Ovary (tissue), 9 donors: Measurements from ENCODE around the gene SMAD3. TPM values are rescaled to one million over a fixed set of nuclear protein-coding genes. Genes with fewer than 3 reads are reported as not detected.
A peak's percentile ranks its signal among the peaks of the same experiment; 100 is the strongest.

Source experiments
- DNase-seq, 5 donors: peaks; one replicate each; pipeline ENCODE4 v3.0.0-alpha.2; 2019 to 2020
- H3K27ac ChIP-seq, 2 donors: fragments of 200-600 bp; one replicate each; pipeline versions ENCODE4 v1.5.1 to v1.8.0; 2019 to 2022
- H3K27me3 ChIP-seq: fragments of 200-600 bp; one replicate; pipeline ENCODE4 v1.8.0; 2022
- H3K36me3 ChIP-seq: fragments of 200-600 bp; sonication (generic); one replicate; pipeline ENCODE4 v1.5.1; 2019
- H3K4me1 ChIP-seq: one replicate; pipeline ENCODE4 v1.8.1; 2013; ENCODE audit warnings: mild to moderate bottlenecking, moderate library complexity; ENCODE audit not compliant: insufficient read depth
- H3K4me3 ChIP-seq: fragments of 200-600 bp; sonication (generic); one replicate; pipeline ENCODE4 v1.5.1; 2017
- H3K9me3 ChIP-seq, 2 donors: fragments of 200-600 bp in 1 of 2; sonication (generic) in 1 of 2; one replicate each; pipeline versions ENCODE4 v1.5.1 to v1.8.1; 2013 to 2019; ENCODE audit warnings: mild to moderate bottlenecking in 1 of 2, moderate library complexity in 1 of 2
- CTCF ChIP-seq, 3 donors: fragments of 450-650 bp in 2 of 3; fragments of 200-600 bp in 1 of 3; IDR thresholded peaks; one replicate each; pipeline versions ENCODE4 v1.5.1 to v1.8.0; 2016 to 2022; ENCODE audit warnings: antibody characterized with exemption in 3 of 3, mild to moderate bottlenecking in 1 of 3
- EP300 ChIP-seq: sonication (generic); formaldehyde crosslinking; IDR thresholded peaks from one replicate; pipeline ENCODE4 v1.6.1; 2017; ENCODE audit warnings: antibody characterized with exemption
- POLR2A ChIP-seq: fragments of 450-650 bp; IDR thresholded peaks from one replicate; pipeline ENCODE4 v1.6.1; 2017; ENCODE audit warnings: antibody characterized with exemption, mild to moderate bottlenecking, moderate library complexity
- WGBS, 3 donors: extraction: QIAGEN DNeasy Blood & Tissue Kit in 1 of 3; methylation state at CpG; one replicate each; pipeline versions ENCODE4 v1.1.5 to v1.1.7; 2013 to 2017; 5-methylcytosine and 5-hydroxymethylcytosine counted together
- intact Hi-C, 4 donors: fragments of 100-400 bp; cut with DNase I; formaldehyde crosslinking; loops; one replicate each; pipeline versions ENCODE4 v1.11.0 to v1.15.1; 2022 to 2023
- polyA plus RNA-seq, 2 donors: library from polyadenylated mRNA; stranded (reverse); fragments of 200-250 nt in 1 of 2; fragments of 350-450 nt in 1 of 2; fragmentation: Illumina TruSeq in 1 of 2; extraction: RNeasy Lipid Tissue Mini Kit (QIAGEN cat#74804) in 1 of 2; gene quantifications; one replicate each; pipeline ENCODE4 v1.2.3, GENCODE V29; 2013 to 2014
- total RNA-seq, 7 donors: library from RNA; depleted of rRNA in 2 of 7; stranded (reverse); fragments of >200 nt in 2 of 7; fragmentation: NEBNext Ultra II Directional in 3 of 7; extraction: Animal tissue kit (Norgen Biotek cat#: 25700) in 3 of 7; gene quantifications; one replicate each; pipeline versions ENCODE4 v1.1.0 to v1.2.4, GENCODE V29; 2016 to 2023
- donor health status: DM: no; HTN: no; CAD: no; lungs with moderate emphysema.
- donor health status: DM: no; HTN: no; CAD: no.
- donor health status: Bipolar disorder and iron deficiency.
- donor health status: DM: yes; HTN: yes; CAD: no.
- donor health status: DM: no; HTN: no; CAD: no.
- donor health status: DM: yes; HTN: yes; CAD: no.

The SMAD3 gene
- total and polyA plus RNA-seq, 9 donors = 18.7 to 78.6 (median 46.0) TPM

- Histone ChIP-seq H3K4me3 (no peak overlapping the region), H3K36me3 (no peaks in the 10 kb centered on the region), H3K27ac (no peak overlapping the region), H3K9me3 (no peaks in the 10 kb centered on the region), H3K4me1 (peaks cover 43% of the 10 kb centered on the region), H3K27me3 (no peaks in the 10 kb centered on the region)
- 17 to 22% (median 17%) methylated on average over 3 of the region's 3 CpGs for WGBS, 3 donors
- no peak for TF ChIP-seq CTCF (IDR thresholded peaks at IDR 0.05)
- no peak for TF ChIP-seq EP300
- no peak for TF ChIP-seq POLR2A
- intact Hi-C loops = no loop called here
- peak in 1 of 5 donors; percentile 52 for DNase-seq
Measured at GRCh38 chr15:67117370-67117769, 52.0 kb downstream of the SMAD3 start.

DNA sequence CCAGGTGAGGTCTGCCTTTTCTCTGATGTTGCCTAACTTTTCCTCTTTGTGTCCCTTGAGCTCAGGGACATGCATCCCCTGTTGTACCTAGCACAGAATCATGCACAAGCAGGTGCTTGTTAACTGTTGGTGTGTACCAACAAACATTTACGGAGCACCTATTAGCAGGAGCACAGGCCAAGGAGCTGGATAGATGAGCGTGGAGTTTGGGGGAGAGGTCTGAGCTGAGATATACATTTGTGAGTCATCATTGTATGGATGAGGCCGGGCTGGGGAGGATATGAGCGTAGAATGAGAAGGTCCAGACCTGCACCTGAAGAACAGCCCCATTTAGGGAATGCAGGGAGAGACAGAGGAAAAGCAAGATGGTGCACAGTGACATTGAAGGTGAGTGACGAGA lies 53.4 kb downstream of the SMAD3 start:
- H3K27me3 ChIP-seq = no peaks in the 10 kb centered on the region
- no peak overlapping the region for H3K4me3 ChIP-seq
- no peak for DNase-seq
- intact Hi-C loops = no loop called here
- no peak overlapping the region for H3K27ac ChIP-seq
- WGBS, 3 donors = 98 to 99% (median 99%) methylated on average over 5 of the region's 5 CpGs
- H3K9me3 ChIP-seq = no peaks in the 10 kb centered on the region
- TF ChIP-seq CTCF (IDR thresholded peaks at IDR 0.05) (no peak), POLR2A (no peak)
- H3K36me3 ChIP-seq = no peaks in the 10 kb centered on the region
- peaks cover 43% of the 10 kb centered on the region for H3K4me1 ChIP-seq

DNA sequence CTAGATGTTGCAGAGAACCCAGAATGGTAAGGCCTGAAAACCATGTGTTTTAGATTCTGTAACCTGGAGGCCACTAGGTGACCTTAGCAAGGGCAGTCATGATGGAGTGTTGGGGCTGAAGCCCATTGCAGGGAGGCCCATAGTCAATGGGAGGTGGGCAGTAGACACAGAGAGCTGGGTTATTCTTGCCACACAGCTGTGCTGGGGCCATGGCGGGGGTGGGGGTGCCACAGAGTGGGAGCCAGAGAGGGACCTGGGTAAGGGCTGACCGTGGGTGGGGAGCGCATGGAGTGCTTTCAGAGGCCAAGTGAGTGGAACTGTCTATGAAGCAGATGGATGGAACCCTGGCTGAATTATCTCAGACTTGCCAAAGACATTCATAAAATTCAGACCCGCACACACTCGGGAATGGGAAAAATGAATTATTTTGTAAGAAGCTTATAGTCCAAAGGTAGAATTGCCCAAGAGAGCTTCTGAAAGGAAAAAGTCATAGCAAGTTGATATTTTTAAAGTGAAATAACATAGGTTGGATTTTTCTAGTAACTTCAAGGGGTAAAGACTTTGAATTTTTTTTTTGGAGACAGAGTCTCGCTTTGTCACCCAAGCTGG lies 53.9 kb downstream of the SMAD3 start:
- H3K27me3 ChIP-seq = no peaks in the 10 kb centered on the region
- intact Hi-C loops = no loop called here
- DNase-seq = no peak
- 90 to 94% (median 92%) methylated on average over 6 of the region's 6 CpGs for WGBS, 3 donors
- H3K27ac ChIP-seq = peak overlapping the region; percentile 92
- H3K4me3 ChIP-seq = no peak overlapping the region
- H3K9me3 ChIP-seq = no peaks in the 10 kb centered on the region
- H3K4me1 ChIP-seq = peaks cover 45% of the 10 kb centered on the region
- no peaks in the 10 kb centered on the region for H3K36me3 ChIP-seq
- TF ChIP-seq CTCF (IDR thresholded peaks at IDR 0.05) (no peak), POLR2A (no peak), EP300 (no peak)

DNA sequence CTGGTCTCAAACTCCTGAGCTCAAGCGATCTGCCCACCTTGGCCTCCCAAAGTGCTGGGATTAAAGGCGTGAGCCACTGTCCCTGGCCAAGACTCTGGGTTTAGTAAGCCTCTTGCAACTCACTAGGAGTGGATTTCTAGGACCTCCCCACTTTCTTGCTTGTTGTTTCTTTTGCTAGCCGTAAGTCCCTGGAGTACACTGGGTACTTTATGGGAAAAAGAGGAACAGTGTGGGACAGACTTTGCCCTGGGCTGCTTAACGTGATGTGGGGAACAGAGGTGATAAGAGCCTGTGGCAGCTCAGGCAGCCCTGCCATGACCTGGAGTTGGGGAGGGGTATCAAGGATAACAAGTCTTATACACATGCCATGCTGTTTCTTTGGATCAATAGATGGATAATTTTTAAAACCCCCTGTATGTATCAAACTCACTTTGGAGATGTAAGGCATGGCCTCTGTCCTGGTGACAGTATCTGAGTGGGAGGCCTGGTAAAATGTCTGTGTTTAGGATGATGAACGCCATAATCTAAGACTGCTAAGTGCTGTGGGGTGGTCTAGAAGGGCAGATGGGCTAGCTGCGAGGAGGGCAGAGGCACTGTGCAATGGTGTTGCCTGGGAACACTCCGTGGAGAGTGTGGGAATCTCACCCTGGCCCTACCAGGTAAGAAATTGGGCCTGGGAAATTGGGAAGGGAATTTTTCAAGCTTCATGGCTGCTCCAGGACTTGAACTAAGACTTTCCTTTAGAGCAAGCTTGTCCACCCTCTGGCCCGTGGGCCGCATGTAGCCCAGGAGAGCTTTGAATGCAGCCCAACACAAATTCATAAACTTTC lies 54.8 kb downstream of the SMAD3 start:
- TF ChIP-seq CTCF (IDR thresholded peaks at IDR 0.05) = no peak
- TF ChIP-seq EP300 = no peak
- no peak for TF ChIP-seq POLR2A
- DNase-seq = no peak
- H3K4me1 ChIP-seq = peaks cover 45% of the 10 kb centered on the region
- 47 to 56% (median 54%) methylated on average over 9 of the region's 9 CpGs for WGBS, 3 donors
- H3K27me3 ChIP-seq = no peaks in the 10 kb centered on the region
- intact Hi-C loops = loop anchor here in 2 of 4 donors (10.0 kb wide), 1 partner anchor 55 kb away; the partner anchor contains the start of gene SMAD3 (in 2 of the 2)
- peak overlapping the region; percentile 92 for H3K27ac ChIP-seq
- H3K9me3 ChIP-seq = no peaks in the 10 kb centered on the region
- no peak overlapping the region for H3K4me3 ChIP-seq
- no peaks in the 10 kb centered on the region for H3K36me3 ChIP-seq
